Dermis blood vessel endothelial cell (primary cell): Measurements from ENCODE around the gene TNNT2. TPM values are rescaled to one million over a fixed set of nuclear protein-coding genes. Genes with fewer than 3 reads are reported as not detected.

Source experiments
- DNase-seq: peaks from one replicate; pipeline ENCODE4 v3.0.0; 2010
- total RNA-seq: library from RNA; depleted of rRNA; stranded (reverse); fragments of >200 nt; gene quantifications from 2 replicates; pipeline ENCODE4 v1.2.3, GENCODE V29; 2014

Gene TNNT2
- total RNA-seq, 1 donor from 2014 or later = not detected

DNA sequence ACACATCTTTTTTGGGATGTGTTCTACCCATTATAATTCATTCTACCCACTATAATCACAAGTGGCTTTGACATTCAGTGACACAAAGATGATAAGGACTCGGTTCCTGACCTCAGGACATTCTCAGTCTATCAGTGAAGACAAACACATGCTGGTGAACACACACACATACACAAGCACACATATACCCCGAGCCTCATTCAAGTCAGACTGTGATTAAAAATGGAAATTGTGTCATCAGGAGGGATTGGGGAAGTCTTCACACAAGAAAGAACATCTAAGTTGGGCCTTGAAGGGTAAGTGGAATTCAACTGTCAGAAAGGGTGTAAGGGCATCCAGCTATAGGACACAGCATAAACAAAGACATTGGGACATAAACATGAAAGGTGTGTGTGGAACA, 24.2 kb upstream of the TNNT2 start:
- DNase-seq = no peak

DNA sequence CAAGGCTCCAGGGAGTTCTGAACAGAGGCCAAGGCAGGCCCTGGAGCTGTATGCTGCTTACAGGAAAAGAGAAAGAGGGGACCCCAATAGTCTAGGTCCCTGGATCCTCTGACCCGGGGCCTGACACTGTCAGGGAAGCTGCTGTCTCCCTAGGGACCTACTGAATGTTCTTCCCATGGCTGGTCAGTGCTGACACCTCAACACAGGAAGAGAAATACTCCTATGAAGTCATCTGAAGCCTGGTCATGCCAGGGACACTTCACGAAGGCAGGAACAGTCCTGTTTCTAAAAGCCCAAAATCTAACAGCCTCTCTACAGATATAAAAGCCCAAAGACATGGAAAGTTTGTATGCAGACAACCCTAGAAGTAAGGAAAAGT, 23.4 kb upstream of the TNNT2 start:
- DNase-seq = no peak

DNA sequence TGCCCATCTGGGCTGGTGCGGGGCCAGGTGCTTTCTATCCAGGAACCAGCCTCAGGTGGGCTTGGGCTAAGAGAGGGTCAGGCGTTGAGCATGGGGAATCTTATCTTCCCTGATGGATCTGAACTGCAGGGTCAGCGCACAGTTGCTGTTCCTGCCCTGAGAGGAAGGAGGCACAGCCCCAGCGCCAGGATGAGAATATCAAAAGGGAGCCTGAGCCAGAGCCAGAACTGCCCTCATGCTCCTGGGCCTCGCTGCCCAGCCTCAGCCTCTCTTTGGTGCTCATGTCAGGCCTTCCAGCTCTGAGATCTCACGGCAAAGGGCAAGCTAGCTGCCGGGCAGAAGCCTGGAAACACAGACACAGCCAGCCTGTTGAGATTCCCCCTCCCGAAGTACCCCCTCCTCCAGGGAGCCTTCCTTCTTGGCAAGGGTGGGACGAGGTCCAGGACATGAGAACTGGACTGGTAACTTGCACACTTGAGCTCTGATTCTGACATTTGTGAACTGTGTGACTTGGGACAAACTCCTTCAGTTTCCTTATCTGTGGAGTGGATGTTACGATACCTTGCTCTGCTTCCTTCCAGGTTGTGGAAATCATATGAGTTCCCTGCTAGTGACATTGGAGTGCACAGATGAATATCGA, 22.9 kb upstream of the TNNT2 start:
- DNase-seq = no peak

DNA sequence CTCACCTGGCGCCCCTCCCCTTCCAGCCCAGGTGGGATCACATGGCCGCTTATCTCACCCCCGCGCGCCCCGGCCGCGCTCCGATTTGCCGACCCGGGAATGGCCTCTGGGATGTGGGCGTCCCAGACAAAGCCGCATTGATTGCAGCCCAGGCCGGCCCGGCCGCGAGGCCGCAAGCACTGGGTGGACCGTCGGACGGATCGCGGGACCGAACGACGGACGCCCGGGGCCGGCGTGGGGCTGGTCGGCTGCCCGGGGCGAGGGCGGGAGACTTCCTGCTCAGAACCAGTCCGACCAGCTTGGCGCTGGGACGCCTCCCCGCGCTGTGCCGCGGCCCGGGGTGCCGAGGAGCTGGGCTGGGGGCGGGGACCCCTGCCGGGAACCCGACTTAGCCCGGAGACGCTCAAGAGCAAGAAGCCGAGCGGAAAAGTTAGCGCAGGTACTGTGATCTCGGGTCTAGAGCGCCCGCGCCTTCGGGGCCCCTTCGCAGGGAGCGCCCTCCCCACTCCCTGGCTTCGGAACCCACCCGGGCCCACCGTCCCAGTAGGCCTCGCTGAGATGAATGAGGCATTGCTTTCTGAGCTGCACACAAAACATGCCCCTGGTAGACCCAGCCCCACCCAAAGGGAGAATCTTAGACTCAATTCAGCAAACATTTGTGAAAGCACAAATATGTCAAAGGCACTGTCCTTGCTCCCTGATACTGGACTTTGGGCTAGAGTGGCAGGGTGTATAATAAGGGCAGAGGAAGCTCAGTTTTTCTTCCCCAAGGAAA, 22.1 kb upstream of the TNNT2 start:
- no peak for DNase-seq

DNA sequence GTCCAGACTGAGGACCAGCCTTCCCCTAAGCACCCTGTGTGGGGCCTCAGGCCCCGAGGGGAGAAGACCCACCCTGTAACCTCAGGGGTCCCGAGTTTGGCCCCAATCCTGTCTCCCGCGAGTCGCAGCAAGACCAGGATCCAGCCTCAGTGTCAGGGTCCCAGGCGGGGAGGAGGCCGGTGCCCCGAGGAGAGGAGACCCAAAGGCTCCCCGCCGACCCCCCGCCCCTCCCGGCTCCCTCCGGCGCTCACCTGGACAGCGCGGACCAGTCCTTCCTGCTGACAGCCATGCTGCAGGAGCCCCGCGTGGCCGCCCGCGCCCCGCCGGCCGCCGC, 21.5 kb upstream of the TNNT2 start, which contains the start of gene LAD1:
LAD1 (minus strand) TSS at position 307 of the 334 bp plus-strand sequence; CDS start at position 289, 18 bp downstream.
- no peak for DNase-seq

DNA sequence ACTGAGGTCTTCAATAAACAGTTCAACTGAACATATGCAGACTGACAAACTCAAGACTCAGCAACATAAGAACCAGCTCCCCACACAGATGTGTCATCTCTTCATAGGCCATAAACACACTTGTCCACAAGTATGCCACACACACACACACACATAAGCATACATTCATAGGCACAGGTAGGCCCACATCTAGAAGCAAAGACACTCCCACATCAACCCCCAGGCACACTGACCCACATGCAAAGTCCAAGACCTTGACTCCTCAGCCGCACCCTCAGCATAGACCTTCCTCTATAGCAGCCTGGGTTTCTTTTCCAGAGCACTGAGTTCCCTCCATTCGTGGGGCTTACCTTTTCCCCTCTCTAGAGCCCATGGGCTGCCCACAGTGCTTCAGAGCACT, 20.2 kb upstream of the TNNT2 start:
- DNase-seq = no peak

DNA sequence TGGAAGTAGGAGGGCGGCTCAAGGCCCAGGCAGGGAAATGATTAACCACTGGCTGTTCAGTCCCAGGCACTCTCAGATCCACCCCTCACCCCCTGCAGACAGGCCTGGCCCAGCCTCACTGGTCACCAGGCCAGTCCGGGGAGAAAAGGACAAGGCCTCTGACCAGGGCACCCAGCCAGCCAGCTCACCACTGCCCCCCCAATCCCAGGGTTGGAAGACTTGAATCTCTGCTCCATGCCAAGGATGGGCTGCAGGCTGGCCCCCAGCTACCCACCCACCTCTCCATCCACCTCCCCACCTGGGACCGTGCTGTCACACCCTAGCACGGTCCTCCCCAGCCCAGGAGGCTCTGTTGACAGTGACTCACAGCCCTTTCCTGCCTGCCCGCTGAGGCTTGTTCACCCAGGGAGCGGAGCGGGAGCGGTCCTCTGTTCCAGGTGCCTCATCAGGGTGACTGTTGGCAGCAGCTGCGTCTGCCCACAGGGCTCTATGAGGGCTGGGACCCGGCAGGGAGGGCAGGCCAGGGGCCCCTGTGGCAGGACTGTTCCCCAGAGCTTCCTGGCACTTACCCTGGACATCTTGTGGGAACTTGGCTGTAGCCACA, 19.5 kb upstream of the TNNT2 start:
- no peak for DNase-seq

DNA sequence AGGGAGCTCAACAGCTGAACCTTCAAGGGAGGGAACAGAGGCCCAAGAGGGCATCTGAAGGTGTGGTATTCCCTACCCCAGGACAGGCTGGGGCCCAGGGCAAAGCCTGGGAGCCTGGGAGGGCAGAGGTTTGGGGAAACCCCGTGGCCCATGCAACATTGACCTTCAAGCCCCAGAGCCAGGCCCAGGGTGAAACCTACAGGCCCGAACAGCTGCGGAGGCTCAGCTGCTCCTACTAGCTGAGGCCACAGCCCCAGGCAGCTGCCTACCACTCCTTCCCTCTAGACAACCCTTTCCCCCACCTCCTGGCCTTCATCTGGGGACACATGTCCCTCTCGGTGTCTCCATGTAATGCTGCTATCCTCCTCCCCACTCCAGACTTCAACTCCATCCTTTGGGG, 18.5 kb upstream of the TNNT2 start:
- no peak for DNase-seq

DNA sequence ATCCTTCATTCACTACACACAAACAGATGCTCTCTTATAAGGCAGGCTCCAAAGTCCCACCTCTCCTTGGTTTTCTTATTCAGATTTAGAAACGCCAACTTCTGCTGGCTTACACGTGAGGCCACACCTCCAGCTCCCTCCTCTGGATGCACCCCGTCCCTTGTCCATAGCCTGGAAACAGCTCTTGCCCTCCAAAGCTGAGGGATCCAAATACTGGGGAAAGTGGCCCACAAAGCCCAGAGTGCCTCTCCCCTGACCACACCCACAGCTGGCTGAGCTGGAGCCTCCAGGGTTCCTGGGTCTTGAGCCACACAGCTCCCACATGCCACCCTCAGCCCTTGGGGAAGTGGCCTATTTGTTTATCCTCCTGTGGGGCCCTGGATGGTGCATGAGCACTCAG, 17.1 kb upstream of the TNNT2 start:
- DNase-seq = no peak

DNA sequence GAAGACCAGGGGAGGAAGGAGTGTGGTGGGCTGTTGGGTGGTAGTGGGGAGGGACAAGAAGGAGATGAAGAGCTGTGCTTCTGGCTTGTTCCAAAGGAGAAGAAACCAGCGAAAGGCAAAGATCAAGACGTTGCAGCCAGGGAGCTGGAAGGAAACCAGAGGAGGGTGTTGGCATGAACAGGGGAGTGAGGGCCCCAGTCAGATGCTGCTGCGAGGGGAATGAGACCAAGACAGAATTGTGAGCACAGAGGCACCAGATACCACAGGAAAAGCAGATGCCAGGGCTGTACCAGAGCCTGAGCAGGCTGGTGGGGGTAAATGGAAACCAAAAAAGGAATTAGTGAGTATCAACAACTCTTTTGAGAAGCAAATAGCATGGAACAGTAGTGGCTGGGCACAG, 15.6 kb upstream of the TNNT2 start:
- no peak for DNase-seq

DNA sequence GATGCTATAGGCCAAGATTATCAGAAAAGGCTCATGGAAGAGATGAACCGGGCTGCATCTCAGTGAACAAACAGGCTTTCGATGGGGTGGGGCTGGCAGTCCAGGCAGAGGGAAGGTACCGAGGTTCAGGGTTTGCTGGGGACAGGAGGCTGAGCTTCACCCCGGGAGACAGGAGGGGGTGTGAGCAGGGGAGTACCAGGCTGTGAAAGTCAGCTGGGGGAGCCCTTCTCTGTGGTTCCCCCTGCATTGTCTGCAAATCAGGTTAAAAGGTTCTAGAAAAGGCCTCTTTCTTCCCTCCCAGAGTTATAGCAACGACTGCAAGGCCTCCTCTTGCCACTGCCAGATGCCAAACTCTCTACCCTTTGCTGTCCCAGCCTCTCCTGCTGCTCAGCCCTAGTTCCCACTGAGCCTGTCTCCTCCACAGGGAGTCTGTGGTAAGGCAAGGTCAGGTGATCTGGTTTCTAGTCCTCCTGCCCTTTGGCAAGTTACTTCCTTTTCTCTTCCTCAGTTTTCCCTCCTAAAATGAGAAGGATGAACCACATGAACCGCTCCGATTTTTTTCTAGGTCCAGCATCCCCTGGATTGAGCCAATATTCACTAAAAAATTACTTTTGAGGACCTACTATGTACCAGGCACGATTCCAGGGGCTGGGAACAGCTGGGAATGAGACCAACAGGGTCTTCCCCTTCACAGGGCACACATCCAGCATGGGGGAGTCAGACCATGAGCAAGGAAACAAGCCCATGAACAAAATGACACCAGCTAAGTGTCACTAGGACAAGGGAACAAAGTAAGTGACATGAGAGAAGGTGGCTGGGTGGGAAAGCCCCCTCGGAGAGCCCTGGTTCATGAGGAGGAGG, 14.4 kb upstream of the TNNT2 start:
- no peak for DNase-seq

DNA sequence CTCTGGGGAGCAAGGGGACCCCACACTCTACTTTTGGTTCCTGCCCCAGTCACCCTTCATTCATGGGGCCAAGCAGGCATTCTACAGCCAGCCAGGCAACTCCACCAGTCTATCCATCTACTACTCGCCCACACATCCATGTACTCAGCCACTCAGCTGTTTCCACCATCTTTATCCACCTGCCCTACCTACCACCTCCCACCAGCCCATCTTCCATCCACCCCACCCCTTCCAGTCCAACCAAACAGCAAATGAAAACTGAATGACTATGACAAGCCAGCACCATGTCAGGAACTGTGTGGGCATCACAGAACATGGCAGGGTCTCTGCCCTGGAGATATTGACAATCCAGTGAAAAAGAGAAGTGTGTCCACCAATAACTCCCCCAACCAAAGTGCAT, 13.7 kb upstream of the TNNT2 start:
- DNase-seq = no peak

DNA sequence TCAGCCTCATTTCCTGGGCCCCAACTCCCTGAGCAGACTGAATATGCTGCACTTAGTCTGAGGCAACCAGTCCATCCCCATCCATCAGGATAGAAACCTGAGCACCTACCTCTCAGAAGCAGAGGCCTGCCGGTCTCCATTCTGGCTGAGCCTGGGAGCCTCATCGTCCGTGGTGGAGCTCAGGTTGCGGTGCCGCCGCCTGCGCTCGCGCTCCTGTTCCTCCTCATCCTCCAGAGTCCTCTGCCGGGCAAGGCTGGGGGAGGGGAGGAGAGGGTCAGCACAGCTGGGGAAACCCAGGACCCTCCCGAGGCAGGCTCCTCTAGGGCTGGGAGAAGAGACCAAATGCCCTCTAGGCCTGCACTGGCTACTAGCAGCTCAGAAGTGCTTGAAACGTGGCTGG, 11.6 kb upstream of the TNNT2 start:
- DNase-seq = no peak

DNA sequence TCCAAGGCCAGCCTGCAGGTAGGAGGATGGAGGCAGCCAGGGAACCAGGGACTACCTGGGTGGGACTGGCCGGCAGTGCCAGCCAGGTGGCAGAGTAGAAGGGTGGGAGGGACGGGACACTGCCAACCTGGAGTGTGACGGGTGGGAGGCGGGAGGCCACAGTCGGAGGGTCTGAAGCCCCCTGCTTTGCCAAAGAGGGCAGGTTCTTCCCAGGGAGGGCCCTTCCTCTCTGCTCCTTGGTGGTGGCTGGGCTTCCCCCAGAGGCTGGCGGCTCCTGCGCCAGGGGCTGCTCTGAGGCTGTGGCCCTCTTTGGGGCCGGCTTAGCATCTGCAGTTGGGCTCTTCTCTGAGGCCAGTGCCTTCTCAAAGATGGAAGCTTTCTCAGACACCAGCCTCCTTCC, 8.7 kb upstream of the TNNT2 start:
- DNase-seq = no peak

DNA sequence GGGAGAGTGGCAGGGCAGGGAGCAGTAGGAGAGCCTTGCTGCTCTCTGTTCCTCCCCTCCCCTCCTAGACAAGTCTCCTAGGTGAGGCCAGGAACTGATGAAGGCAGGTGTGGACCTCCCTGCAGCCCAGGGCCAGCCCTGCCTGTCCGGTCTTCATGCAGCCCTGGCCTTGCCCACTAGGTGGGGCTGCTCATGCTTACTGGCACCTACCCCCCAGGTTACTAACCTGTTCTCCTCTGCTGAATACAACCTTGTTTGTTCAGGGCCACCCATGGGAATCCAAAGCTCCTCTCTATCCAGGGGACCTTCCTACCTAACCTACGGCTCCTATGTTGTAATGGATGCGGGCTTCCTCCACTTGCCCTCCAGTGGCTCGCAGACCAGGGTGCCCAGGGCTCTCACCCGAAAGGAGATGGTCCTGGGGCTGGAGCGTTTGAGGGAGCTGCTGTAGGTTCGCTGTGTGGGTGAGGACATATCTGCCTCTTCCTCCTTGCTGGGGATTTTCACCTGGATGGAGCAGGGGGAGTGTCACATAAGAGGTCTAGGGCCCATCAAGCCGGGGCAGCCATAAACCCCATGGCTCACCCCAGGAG, 7.9 kb upstream of the TNNT2 start:
- peak; percentile 63 for DNase-seq

DNA sequence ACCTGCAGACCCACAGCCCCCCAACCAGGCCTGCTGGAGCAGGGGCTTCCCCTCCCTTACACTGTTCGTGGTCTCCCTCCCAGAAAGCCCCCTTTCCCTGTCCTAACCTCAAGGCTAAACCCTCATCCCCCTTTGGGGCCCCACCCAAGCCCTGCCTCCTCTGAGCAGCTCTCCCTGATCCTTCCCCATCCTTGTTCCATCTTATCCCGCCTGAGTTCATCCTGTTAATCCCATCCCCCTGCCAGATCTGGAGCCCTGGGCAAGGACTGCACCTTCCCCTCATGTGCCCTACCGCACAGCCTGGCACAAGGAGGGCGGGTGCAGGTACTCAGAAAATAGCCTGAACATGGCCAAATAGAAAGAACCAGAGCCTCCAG, 6.9 kb upstream of the TNNT2 start:
- DNase-seq = no peak

DNA sequence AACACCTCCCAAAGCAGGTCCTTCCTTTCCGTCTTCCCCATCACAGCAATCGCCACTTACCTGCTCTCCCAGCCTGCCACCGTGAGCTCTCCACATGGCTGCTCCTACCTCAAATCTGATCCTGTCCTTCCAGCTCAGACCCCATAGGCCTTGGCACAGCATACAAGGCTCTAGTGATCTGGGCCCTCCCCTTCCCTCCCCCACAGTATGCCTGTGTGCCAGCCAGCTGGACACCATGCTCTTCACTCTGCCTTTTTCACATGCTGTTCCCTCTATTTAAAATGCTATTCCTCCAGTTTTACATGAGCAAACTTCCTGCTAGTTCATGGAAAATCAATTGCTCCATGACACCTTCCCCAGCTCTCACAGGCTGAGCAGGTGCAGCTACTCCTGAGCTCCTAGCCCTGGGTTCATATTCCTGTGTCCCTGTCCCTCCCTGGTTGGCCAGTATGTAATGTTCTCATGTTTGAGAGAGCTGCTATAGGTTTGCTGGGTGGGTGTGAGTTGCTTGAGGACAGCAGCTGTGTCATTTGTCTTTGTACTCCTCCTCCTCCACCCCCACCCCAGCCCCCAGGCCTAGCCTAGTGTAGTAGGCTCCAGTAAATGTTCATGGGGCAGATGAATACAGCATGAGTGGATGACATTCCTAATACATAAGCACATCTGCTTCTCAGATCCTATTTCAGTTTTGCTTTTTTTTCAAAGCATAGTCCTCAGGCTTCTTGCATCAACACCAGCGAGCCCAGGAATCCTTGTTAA, 6.3 kb upstream of the TNNT2 start:
- DNase-seq = no peak

DNA sequence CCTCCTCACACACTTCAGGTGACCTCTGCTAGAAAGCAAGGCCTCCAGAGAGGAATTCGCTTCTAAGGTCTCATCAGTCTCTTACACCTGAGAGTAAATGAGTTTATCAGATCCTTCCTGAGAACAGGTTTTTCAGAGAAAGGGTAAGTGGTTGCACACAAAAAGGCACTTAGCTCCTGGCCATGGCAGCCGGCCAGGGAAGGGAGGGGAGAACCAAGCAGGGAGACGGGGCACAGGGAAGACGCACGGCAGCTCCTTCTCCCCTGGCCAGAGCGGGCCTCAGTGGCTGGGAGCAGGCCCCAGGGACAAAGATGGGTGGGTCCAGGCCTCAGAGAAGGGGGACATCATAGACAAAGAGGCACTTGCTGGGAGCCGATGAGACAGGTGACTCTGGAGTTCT, 3.6 kb upstream of the TNNT2 start:
- no peak for DNase-seq

DNA sequence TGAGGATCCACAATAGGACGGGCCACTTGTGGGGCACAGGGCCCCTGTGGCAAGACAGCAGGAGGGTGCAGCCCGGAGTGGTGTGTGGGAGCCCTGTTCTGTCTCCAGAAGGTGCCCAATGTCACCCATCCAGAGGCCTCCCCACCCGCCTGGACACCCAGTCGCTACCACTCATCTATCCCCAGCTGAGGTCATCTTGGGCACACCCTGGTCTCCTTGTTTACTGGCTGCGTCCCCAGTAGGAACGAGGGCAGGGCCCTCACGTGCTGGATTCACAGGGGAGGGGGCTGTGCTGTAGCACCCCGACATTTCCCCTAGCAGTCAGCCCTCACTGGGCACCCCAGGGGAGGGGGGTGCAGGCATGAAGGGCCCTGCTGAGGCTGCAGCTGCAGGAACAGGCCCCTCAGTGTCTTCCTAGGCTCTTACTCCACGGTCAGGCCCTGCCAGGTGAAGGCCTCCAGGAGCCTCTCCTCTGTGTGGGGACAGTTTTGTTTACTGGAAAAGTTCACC, 2.3 kb upstream of the TNNT2 start:
- DNase-seq = no peak

DNA sequence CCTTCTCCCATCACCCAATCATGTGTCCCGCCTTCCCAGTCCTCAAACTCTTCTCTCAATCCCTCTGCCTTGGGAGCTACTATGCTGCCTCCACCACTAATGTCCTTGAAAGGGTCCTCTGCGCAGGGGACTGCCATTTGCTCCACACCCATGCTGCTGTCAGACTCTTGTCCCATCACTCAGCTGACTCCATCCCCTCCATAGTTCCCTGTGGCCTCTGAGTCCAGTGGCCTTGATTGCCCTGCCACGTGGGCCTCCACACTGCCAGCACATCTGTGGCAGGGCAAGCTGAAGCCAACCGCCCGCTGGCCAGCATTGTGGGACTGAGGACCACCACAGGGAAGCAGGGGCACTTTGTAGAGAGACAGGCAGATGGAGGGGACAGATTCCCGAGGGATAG, 1.3 kb upstream of the TNNT2 start:
- DNase-seq = no peak

DNA sequence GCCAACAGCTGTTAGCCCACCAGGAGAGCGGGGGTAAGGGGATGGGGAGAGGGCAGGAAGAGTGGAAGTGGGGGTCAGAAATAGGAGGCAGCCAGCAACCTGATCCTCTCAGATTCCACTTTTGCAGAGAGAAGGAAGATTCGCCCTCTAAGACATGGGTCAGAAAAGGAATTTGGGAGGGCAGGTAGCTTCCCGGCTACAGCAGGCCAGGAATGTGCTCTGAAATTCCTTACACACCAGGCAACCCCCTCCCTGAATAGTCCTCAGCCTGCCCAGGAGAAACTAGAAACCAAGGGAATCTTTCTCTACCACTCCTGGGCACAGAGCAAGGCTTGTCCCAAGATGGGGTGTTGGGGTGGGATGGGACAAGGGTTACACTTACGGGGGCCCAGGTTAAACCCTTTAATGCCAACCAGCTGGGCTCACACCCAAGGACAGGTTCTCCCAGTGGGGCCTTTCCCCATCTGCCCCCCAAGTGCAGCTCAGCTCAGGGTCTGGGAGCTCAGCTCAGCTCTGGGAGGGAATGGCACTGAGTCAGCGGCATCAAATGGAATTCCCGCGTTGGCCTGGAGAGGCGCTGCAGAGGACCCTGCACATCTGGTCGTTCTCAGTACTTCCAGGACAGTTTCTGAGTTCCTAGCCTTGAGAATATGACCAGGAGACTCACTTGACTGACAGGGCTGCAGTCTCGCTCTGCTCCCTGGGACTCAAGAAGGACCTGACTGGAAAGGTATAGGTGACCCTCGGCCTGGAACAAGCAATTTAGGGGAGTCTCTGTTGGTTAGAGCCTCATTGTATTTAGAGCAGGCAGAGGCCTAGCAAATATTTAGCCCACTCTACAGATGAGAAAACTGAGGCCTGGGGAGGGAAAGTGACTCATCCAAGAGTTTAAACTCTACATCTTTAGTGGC, 761 bp downstream of the TNNT2 start:
- DNase-seq = peak; percentile 57
